GM19468 (cell line): ENCODE measurements around the gene DGKG.

Experiments
- ATAC-seq: cut with Tn5 transposase; IDR thresholded peaks from one replicate; pipeline ENCODE4 v1.9.1; 2021; ENCODE audit warnings: mild to moderate bottlenecking, moderate library complexity, moderate number of reproducible peaks; ENCODE audit not compliant: unreplicated experiment; ENCODE audit errors: extremely low read depth

Gene DGKG

DNA sequence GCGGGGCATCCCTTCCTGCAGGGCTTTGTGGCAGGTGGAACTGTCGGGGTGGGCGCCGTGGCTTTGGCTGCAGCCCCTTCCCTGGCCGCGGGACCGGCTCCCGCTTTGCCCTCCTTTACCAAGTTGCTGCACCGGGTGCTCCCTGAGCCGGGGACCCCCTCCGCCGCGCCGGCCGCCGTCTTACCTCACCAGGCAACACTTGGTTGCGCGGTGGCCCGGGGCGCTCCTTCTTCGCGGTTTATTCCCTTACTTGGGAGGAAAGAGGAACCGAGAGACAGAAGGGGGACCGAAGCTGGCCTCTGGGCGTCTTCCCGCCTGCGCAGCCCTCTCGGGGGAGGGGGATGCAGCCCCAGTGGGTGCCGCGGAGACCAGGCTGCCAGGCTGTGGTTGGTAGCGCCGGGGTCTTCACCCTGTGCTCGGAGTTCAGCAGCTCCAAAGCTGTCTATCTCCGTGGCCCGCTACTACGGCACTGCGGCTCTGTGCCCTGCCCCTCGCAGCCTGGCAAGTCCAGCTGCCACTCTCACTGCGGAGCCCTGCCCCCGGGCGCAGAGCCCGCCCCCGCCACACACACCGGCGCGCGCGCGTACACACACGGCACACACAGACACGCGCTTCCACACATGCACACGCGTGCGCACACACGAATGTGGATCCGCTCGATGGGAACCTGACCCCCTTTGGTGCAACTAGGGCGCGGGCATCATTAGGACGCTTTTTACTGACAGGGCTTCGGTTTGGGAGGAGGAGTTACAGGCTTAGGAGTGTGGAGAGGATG, at the start of gene DGKG:
Gene DGKG, minus strand, starts transcription at position 473 of the 775 bp plus-strand sequence. CDS start 41,775 bp downstream, outside the sequence.
- no peak for ATAC-seq

- ATAC-seq, result no peak
Observed at GRCh38 chr3:186411089-186411488, 49.1 kb upstream of the DGKG start.

GRCh38 chr3:186406669-186407635, 44.9 kb upstream of the DGKG start:
- no peak for ATAC-seq

DNA sequence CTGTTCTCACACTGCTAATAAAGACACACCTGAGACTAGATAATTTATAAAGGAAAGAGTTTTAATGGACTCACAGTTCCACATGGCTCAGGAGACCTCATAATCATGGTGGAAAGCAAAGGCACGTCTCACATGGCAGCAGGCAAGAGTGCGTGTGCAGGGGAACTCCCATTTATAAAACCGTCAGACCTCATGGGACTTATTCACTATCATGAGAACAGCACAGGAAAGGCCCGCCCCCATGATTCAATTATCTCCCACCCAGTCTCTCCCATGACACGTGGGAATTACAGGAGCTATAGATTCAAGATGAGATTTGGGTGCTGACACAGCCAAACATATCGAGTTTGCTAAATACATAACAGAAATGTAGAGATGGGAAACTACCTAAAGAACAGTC, 39.5 kb upstream of the DGKG start:
- no peak for ATAC-seq

DNA sequence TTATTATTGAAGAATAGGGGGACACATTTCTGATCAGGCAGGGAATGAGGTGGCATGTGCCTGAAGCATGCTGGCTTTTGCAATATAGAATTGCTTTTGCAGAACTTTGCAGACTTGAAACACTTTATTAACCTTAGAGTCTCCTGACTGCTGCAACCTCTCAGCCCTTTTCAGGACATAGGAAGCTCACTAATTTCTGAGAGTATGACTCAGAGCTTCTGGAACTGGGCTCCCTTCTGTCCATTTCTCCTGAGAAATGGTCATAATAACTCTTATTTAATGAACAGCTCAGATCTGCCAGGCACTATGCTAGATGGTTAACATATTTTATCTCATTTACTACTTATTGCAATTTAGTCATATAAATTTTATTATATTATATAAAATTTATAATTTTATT, 38.6 kb upstream of the DGKG start:
- no peak for ATAC-seq

DNA sequence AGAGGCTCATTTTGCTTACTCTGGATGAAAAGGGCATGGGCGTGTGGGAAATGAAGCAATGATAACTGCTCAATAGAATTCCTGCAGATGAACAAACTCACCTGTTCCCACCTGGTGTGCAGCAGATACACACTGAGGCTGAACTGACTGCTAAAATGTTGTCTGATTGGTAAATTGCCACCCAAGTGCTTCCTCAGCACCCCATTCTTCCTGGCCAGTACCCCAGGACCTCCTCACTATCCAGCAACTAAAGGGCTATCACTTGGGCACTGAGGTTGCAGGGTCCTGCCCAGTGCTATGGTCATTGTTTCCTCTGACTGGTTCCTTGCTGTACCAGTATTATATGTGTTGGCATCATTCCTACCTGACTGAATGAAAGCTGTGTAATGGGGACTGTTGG, 38.0 kb upstream of the DGKG start:
- ATAC-seq, result no peak

DNA sequence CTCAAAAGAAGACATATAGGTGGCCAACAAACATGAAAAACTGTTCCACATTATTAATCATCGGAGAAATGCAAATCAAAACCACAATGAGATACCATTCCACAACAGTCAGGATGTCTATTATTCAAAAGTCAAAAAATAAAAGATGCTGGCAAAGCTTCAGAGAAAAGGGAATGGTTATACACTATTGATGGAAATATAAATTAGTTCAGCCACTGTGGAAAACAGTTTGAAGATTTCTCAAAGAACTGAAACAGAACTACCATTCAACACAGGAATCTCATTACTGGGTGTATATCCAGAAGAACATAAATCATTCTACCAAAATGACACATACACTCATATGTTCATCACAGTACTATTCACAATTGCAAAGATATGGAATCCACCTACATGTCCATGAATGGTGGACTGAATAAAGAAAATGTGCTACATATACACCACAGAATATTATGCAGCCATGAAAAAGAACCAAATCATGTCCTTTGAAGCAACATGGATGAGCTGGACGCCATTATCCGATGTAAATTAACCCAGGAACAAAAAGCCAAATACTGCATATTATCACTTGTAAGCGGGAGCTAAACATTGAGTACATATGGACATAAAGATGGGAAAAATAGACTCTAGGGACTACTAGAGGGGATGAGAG, 32.7 kb upstream of the DGKG start:
- no peak for ATAC-seq

DNA sequence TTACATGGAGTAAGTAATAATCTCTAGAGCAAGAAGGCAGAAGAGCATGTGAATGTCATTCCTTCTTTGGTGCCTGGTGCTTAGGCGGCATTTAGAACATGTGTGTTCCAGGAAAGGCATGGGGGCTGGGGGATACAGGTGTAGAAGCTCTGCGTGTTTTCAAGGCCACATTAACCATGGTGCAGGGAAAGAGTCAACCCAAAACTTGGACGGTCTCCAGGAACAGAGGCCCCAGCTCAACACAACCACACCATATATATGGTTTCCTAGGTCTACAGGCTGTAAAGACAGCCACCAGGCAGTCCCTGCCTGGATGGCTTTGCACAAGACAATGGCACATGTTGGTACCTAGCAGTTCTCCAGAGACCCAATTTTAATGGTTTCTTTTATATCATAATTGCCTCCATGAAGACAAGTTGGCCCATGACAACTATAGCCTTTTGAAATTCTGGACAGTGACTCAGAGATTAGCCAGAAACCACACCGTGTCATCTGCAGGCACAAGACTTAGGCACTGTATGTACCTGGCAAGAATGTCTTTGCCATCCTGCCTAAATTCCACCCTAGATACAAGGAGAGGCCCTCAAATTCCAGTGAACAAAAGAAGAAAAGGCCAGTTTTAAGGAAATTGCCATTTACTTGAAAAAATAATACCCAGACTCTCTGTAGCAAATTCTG, 25.0 kb upstream of the DGKG start:
- no peak for ATAC-seq

- ATAC-seq, result no peak
Observed at GRCh38 chr3:186385856-186386602, 24.0 kb upstream of the DGKG start.

GRCh38 chr3:186383026-186383993, 21.3 kb upstream of the DGKG start:
- ATAC-seq, result no peak

DNA sequence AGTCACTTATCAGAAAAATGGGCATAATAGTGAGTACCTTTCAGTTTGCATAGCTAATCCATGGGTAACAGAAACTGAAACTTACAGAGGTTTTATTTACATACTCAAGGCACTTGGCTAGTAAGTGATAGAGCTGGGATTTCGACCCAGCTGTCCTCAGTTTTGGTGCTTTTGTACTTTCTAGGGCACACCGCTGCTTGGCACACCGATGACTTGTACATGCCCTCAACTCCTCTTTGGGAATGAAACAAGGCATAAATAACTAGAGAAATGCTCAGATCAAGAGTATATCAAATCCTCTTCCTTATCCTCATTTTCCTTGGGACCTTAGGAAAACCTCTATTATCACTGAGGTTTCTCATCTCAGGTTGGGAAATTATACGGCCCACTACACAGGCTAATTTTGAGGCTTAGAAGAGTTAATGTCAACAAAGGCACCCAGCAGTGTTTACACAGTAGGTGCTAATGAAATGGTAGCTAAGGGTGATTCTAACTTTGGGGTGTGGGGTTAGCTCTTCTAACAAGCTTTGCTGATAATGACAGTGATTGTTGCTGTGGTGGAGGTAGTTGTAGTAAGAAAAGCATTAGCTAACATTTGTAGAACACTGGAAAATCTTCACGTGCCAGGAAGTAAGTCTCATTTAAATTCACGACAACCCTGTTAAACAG, 20.3 kb upstream of the DGKG start:
- ATAC-seq, result peak; percentile 39

DNA sequence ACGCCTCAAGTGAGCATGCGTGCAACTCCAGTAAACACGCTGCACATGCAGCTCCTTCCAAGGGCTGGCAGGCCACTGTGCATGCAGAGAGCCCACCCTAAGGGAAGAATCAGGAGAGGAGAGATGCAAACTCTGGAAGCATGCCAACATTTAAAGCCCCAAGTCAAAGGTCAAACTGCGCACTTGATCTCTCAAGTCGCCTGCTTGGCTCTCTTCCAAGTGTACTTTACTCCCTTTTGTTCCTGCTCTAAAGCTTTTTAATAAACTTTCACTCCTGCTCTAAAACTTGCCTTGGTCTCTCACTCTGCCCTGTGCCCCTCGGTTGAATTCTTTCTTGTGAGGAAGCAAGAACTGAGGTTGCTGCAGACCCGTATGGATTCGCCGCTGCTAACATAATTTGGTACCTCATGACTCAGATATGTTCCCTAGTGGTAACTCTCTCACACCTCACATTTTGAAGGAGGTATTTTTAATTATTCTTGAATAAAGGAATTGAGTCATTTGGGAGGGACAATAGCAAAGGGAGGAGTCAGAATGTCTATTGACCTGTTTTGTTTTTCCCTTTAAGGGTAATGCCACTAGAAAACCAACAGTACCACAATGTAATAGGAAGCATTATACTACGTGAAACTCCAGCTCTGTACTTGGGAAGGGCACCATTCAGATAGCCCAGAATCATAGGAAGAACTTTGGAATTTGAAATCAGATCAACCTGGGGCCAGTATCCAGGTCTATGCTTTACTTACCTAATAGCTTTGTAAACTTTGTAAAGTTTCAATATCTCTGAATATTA, 19.6 kb upstream of the DGKG start:
- no peak for ATAC-seq

DNA sequence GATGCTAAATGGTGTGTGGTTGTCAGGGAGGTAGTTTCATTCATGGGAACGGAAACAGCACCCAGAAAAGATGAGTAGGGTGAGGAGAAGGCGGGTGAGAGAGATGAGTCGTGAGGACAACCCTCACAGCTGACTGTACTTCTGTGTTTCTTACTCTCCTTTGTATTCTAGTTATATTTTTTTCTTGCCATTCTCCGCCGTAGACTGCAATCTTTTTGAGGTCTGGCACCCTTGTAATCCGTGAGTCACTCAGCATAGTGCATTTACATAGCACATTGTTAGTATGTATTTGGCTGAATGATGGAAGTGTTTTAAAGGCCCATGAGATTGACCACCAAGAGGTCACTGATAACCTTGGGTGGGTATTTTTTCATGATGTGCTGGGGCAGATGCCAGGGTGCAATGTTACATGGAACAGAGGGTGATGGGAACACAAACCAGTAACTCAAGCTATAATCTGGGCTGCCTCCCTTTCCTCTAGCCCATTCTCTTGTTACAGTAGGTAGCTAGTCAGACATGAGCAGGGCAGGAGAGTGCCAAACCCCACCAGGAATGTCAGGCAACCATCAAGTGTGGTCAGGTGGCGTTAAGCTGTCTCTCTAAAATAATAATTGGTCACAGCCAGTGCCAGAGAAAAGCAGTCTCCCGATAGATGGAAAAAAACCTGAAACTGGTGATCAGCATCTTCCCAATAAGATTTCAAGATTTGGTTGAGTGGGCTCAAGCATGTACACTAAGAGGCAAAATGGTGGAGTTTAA, 18.8 kb upstream of the DGKG start:
- ATAC-seq, result no peak

- no peak for ATAC-seq
Observed at GRCh38 chr3:186375443-186375842, 13.4 kb upstream of the DGKG start.

GRCh38 chr3:186374376-186374775, 12.3 kb upstream of the DGKG start:
- ATAC-seq, result no peak

DNA sequence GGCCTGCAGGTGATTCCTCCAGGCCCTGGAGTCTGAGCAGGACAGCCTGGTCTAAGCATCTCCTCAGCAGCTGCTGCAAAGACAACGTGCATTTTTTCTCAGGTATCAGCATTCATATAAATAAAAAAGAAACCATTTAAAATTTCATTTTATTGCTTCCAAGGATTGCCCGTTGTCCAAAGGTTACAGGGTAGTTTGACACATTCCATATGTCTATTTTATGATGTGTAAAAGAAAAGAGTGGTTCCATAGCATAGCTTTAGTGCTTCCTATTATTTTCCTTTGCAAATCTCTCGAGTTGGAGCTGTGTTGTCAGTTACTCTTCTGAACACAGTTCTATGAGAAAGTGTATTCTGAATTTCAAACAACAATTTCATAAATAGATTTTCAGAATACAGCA, 7.2 kb upstream of the DGKG start:
- ATAC-seq, result no peak
